Activated CD8-positive, alpha-beta T cell treated with anti-CD3 and anti-CD28 coated beads for 36 hours (primary cell): ENCODE data around the gene PCMTD2. TPM values are rescaled to one million over a fixed set of nuclear protein-coding genes. Genes with fewer than 3 reads are reported as not detected.

Experiments
- ATAC-seq: fragments of 200-7000 bp; cut with Tn5 transposase; one replicate; pipeline ENCODE4 v1.10.0; 2021; ENCODE audit warnings: mild to moderate bottlenecking, moderate library complexity
- CTCF ChIA-PET: fragments of 350-600 bp; sonication (Branson Sonifier 250); formaldehyde crosslinking; loops from one replicate; lab custom pipeline; 2021; ENCODE audit warnings: antibody characterized with exemption; lab: Charles Lee
- POLR2A ChIA-PET: fragments of 350-600 bp; sonication (Branson Sonifier 250); formaldehyde crosslinking; loops from one replicate; lab custom pipeline; 2021; ENCODE audit warnings: antibody characterized with exemption; lab: Charles Lee
- DNase-seq: peaks from one replicate; pipeline ENCODE4 v3.0.0-alpha.2; 2020
- H3K27ac Mint-ChIP-seq: one replicate; pipeline ENCODE4 v1.8.0; 2021; ENCODE audit warnings: mild to moderate bottlenecking, mixed read lengths
- H3K27me3 Mint-ChIP-seq: one replicate; pipeline ENCODE4 v1.8.0; 2021; ENCODE audit warnings: mixed read lengths
- H3K36me3 Mint-ChIP-seq: one replicate; pipeline ENCODE4 v1.8.0; 2021; ENCODE audit warnings: low read depth, mixed read lengths
- H3K4me1 Mint-ChIP-seq: one replicate; pipeline ENCODE4 v1.8.0; 2021; ENCODE audit warnings: low read depth, mixed read lengths
- H3K4me3 Mint-ChIP-seq: one replicate; pipeline ENCODE4 v1.8.0; 2021; ENCODE audit warnings: mild to moderate bottlenecking, moderate library complexity, mixed read lengths
- H3K9me3 Mint-ChIP-seq: one replicate; pipeline ENCODE4 v1.8.0; 2021; ENCODE audit warnings: mixed read lengths
- intact Hi-C: fragments of 100-400 bp; cut with micrococcal nuclease; formaldehyde crosslinking; loops from one replicate; pipeline ENCODE4 v1.10.0; 2022
- total RNA-seq, 2 experiments: library from RNA; stranded (reverse); gene quantifications; one replicate each; pipeline ENCODE4 v1.2.3, GENCODE V29; 2021
- TF ChIP-seq, protein P1 (sequence below): fragments of 200-600 bp; IDR thresholded peaks from one replicate; pipeline ENCODE4 v1.8.0; 2022; ENCODE audit warnings: antibody characterized with exemption, mild to moderate bottlenecking

PCMTD2 gene
- total RNA-seq, 2 experiments from 2014 or later = 26.0 to 28.6 TPM

- Mint-ChIP-seq H3K4me3 (no peak overlapping the region), H3K27ac (no peak overlapping the region), H3K36me3 (no peaks in the 10 kb centered on the region), H3K9me3 (no peaks in the 10 kb centered on the region), H3K27me3 (no peaks in the 10 kb centered on the region), H3K4me1 (peaks cover 11% of the 10 kb centered on the region)
- ATAC-seq = no peak
- TF ChIP-seq, protein P1, sequence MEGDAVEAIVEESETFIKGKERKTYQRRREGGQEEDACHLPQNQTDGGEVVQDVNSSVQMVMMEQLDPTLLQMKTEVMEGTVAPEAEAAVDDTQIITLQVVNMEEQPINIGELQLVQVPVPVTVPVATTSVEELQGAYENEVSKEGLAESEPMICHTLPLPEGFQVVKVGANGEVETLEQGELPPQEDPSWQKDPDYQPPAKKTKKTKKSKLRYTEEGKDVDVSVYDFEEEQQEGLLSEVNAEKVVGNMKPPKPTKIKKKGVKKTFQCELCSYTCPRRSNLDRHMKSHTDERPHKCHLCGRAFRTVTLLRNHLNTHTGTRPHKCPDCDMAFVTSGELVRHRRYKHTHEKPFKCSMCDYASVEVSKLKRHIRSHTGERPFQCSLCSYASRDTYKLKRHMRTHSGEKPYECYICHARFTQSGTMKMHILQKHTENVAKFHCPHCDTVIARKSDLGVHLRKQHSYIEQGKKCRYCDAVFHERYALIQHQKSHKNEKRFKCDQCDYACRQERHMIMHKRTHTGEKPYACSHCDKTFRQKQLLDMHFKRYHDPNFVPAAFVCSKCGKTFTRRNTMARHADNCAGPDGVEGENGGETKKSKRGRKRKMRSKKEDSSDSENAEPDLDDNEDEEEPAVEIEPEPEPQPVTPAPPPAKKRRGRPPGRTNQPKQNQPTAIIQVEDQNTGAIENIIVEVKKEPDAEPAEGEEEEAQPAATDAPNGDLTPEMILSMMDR = no peak
- DNase-seq = no peak
- CTCF ChIA-PET = no interaction called here
- POLR2A ChIA-PET = no interaction called here
- intact Hi-C loops = no loop called here
These were observed 35.1 kb upstream of the PCMTD2 start for GRCh38 chr20:64220420-64220819.

DNA sequence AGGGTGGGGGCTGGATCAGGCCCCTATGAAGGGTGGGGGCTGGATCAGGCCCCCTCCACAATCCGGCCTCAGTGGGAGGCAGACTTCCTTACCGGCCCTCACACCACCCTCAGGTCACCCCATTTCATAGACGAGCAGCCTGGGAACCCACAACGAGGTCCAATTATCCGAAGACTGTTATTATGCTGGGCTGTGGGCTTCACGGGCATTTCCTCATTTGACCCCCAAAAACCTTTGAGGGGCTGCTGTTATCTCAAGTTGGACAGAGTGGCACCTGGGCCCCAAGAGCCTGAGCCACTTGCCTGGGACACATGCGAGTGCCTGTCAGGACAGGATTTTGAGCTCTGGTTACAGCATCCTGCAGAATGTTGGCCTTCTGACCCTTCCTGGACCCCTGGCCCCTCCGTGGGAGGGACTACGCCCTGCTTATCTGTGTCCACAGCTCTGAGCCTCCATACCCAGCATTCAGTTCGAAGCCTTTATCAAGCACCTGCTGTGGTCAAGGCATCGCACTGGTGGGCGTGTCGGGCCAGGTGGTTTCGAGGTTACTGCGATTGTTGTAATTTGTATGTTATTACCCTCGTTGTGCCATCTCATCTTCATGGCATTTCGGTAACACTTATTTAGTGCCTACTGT is 34.5 kb upstream of the PCMTD2 start:
- no peak for DNase-seq
- intact Hi-C loops = no loop called here
- no peak overlapping the region for H3K4me3 Mint-ChIP-seq
- H3K27me3 Mint-ChIP-seq = no peaks in the 10 kb centered on the region
- no peak for ATAC-seq
- H3K4me1 Mint-ChIP-seq = peaks cover 11% of the 10 kb centered on the region
- ChIA-PET POLR2A (no interaction called here), CTCF (no interaction called here)
- no peaks in the 10 kb centered on the region for H3K36me3 Mint-ChIP-seq
- TF ChIP-seq, protein P1 = no peak
- no peak overlapping the region for H3K27ac Mint-ChIP-seq
- no peaks in the 10 kb centered on the region for H3K9me3 Mint-ChIP-seq

GRCh38 chr20:64222291-64222735 is 33.2 kb upstream of the PCMTD2 start:
- TF ChIP-seq, protein P1 = no peak
- H3K9me3 Mint-ChIP-seq = no peaks in the 10 kb centered on the region
- no peak overlapping the region for H3K4me3 Mint-ChIP-seq
- intact Hi-C loops = no loop called here
- H3K27ac Mint-ChIP-seq = no peak overlapping the region
- no peaks in the 10 kb centered on the region for H3K36me3 Mint-ChIP-seq
- DNase-seq (no peak), ATAC-seq (no peak)
- no peaks in the 10 kb centered on the region for H3K27me3 Mint-ChIP-seq
- POLR2A ChIA-PET = no interaction called here
- H3K4me1 Mint-ChIP-seq = peaks cover 18% of the 10 kb centered on the region
- CTCF ChIA-PET = no interaction called here

DNA sequence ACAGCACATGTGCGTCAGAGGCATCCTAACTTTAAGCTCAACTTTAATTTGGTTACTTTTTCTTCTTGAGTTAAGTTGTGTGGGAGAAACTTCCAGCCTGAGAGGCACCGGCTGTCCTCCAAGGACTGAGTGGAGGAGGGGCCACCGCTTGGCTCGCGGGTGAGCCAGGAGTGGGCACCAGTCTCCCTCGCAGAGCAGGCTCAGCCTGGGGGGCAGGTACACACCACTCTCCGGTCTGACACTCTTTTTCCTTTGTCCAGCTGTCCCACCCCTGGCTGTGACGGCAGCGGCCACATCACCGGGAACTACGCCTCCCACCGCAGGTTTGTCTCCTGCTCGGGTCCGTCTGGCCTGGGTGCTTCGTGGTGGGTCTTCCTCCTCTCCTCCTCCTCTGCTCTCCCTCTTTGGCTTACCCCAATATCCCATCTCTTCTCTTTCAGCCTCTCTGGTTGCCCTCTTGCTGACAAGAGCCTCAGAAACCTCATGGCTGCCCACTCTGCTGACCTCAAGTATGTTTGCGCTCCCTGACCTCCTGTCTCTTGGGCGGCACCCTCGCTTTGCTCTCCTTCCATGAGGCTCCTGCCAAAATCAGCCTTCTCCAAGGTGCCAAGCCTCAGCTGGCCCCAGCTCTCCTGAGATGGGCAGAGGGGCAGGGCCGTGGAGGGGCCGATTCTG is 32.6 kb upstream of the PCMTD2 start:
- no peak overlapping the region for H3K4me3 Mint-ChIP-seq
- H3K27ac Mint-ChIP-seq = no peak overlapping the region
- H3K27me3 Mint-ChIP-seq = no peaks in the 10 kb centered on the region
- ChIA-PET CTCF (no interaction called here), POLR2A (no interaction called here)
- H3K9me3 Mint-ChIP-seq = no peaks in the 10 kb centered on the region
- intact Hi-C loops = no loop called here
- ATAC-seq (no peak), DNase-seq (no peak)
- TF ChIP-seq, protein P1 = no peak
- peaks cover 19% of the 10 kb centered on the region for H3K4me1 Mint-ChIP-seq
- no peaks in the 10 kb centered on the region for H3K36me3 Mint-ChIP-seq

GRCh38 chr20:64223526-64224067 is 32.0 kb upstream of the PCMTD2 start:
- ChIA-PET POLR2A (no interaction called here), CTCF (interaction anchor here (0.7 kb wide), 1 partner anchor 1015 kb away, joined by 3 read pairs; no protein-coding TSS in a partner anchor)
- DNase-seq (no peak), ATAC-seq (no peak)
- Mint-ChIP-seq H3K4me3 (no peak overlapping the region), H3K9me3 (no peaks in the 10 kb centered on the region), H3K27ac (no peak overlapping the region), H3K4me1 (peaks cover 19% of the 10 kb centered on the region), H3K27me3 (no peaks in the 10 kb centered on the region), H3K36me3 (no peaks in the 10 kb centered on the region)
- intact Hi-C loops = no loop called here
- TF ChIP-seq, protein P1 = no peak
